ENCODE measurements around the gene AMHR2. TPM values are rescaled to one million over a fixed set of nuclear protein-coding genes. Genes with fewer than 3 reads are reported as not detected.
"Not testable (repeated sequence)": the region's sequence is repeated elsewhere in the genome, so short reads cannot be mapped to it uniquely, and the experiment has no call there.

Gene AMHR2
- total RNA-seq, 4 donors from 2014 or later: not detected

GRCh38 chr12:53427905-53428594, 4.4 kb downstream of the AMHR2 start:
- Histone ChIP-seq H3K4me1 (no peaks in the 10 kb centered on the region), H3K27ac (no peak overlapping the region), H3K36me3 (no peaks in the 10 kb centered on the region), H3K27me3 (no peaks in the 10 kb centered on the region), H3K4me3 (no peak overlapping the region), H3K9me3 (no peaks in the 10 kb centered on the region)
- TF ChIP-seq EP300 (IDR thresholded peaks at IDR 0.05): no peak
- no peak for TF ChIP-seq CTCF (IDR thresholded peaks at IDR 0.05)
- no peak for TF ChIP-seq POLR2A (IDR thresholded peaks at IDR 0.05)
- no peak for DNase-seq (ENCODE audit: low spot score in 2 of 2)
- WGBS, 2 donors: 89 to 93% methylated on average over 7 of the region's 7 CpGs

- H3K4me3 ChIP-seq: no peak overlapping the region
- DNase-seq (ENCODE audit: low spot score in 2 of 2): no peak
- H3K36me3 ChIP-seq: no peaks in the 10 kb centered on the region
- no peaks in the 10 kb centered on the region for H3K9me3 ChIP-seq
- 83 to 85% methylated on average over 7 of the region's 7 CpGs for WGBS, 2 donors
- no peaks in the 10 kb centered on the region for H3K27me3 ChIP-seq
- TF ChIP-seq POLR2A (IDR thresholded peaks at IDR 0.05) (no peak), EP300 (IDR thresholded peaks at IDR 0.05) (no peak), CTCF (IDR thresholded peaks at IDR 0.05) (no peak)
- no peak overlapping the region for H3K27ac ChIP-seq
- H3K4me1 ChIP-seq: no peaks in the 10 kb centered on the region
These were observed 5.1 kb downstream of the AMHR2 start for GRCh38 chr12:53428741-53429140.

GRCh38 chr12:53430116-53430515, 6.5 kb downstream of the AMHR2 start:
- no peak for DNase-seq (ENCODE audit: low spot score in 2 of 2)
- WGBS, 2 donors: 87% methylated on average over 5 of the region's 5 CpGs
- TF ChIP-seq POLR2A (IDR thresholded peaks at IDR 0.05): no peak
- no peak for TF ChIP-seq EP300 (IDR thresholded peaks at IDR 0.05)
- no peak for TF ChIP-seq CTCF (IDR thresholded peaks at IDR 0.05)
- Histone ChIP-seq H3K36me3 (no peaks in the 10 kb centered on the region), H3K4me1 (no peaks in the 10 kb centered on the region), H3K27me3 (no peaks in the 10 kb centered on the region), H3K4me3 (no peak overlapping the region), H3K27ac (no peak overlapping the region), H3K9me3 (no peaks in the 10 kb centered on the region)

- no peak overlapping the region for H3K27ac ChIP-seq
- H3K9me3 ChIP-seq: no peaks in the 10 kb centered on the region
- TF ChIP-seq POLR2A (IDR thresholded peaks at IDR 0.05) (no peak), CTCF (IDR thresholded peaks at IDR 0.05) (no peak), EP300 (IDR thresholded peaks at IDR 0.05) (no peak)
- H3K4me1 ChIP-seq: no peaks in the 10 kb centered on the region
- H3K27me3 ChIP-seq: no peaks in the 10 kb centered on the region
- no peak overlapping the region for H3K4me3 ChIP-seq
- no peaks in the 10 kb centered on the region for H3K36me3 ChIP-seq
- 72 to 80% methylated on average over 7 of the region's 7 CpGs for WGBS, 2 donors
- no peak for DNase-seq (ENCODE audit: low spot score in 2 of 2)
These were observed 7.5 kb downstream of the AMHR2 start for GRCh38 chr12:53431187-53431586.

GRCh38 chr12:53435326-53435725, 11.7 kb downstream of the AMHR2 start:
- H3K27me3 ChIP-seq, H3K27ac ChIP-seq: not testable (repeated sequence)
- 89 to 96% methylated on average over 9 of the region's 9 CpGs for WGBS, 2 donors

GRCh38 chr12:53439582-53439981, 15.9 kb downstream of the AMHR2 start:
- H3K4me3 ChIP-seq; DNase-seq (ENCODE audit: low spot score in 2 of 2); H3K9me3 ChIP-seq; H3K27ac ChIP-seq; H3K27me3 ChIP-seq: not testable (repeated sequence)
- Histone ChIP-seq H3K36me3 (peaks cover 0 to 11% (median 3%) of the 10 kb centered on the region in 3 donors), H3K4me1 (peaks cover 0 to 32% (median 12%) of the 10 kb centered on the region in 4 donors)

More at GRCh38 chr12:53435326-53435725, 11.7 kb downstream of the AMHR2 start:
- not testable (repeated sequence) for H3K4me3 ChIP-seq; H3K9me3 ChIP-seq; H3K36me3 ChIP-seq; H3K4me1 ChIP-seq; DNase-seq (ENCODE audit: low spot score in 2 of 2)

Data from tibial nerve (tissue), 4 donors.